Measurements from ENCODE around the gene LAMB4.
"Not testable (repeated sequence)": the region's sequence is repeated elsewhere in the genome, so short reads cannot be mapped to it uniquely, and the experiment has no call there.

Gene LAMB4

DNA sequence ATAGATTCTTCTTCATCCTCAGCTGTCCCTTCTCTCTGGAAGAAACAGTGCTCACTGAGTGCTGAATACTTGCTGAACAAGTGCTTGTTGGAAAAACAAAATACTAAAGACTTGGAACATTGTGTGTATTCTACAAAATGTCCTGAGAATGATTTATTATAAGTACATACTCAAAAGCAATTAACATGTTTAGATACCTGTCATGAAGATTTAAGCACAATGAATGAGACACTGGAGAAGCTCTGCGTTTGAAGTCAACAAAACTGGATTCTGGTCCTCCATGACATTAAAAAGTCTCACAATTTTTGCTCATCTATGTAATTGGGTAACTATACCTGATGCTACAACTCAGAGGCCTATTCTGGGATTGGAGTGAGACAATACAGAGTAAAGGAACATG, 92.4 kb downstream of the LAMB4 start:
- no peak for DNase-seq

DNA sequence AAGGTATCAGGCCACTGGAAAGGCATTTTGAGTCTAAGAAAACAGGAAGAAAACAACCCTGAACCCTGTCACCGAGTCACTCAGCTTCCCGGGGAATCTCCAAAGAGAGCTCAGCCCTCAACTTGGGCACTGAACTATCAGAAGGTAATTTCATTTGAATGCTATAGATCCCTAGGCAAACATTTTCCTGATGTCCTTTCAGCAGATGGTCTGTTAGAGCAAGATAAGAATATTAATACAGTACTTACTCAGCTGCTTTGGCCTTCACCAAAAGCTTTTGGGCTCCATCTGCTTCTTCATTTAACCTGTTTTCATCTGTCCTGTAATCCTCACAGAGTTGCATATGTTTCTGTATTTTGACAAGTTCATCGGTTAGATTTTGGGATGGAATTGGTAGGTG, 93.0 kb downstream of the LAMB4 start:
- DNase-seq: peak; percentile 99

DNA sequence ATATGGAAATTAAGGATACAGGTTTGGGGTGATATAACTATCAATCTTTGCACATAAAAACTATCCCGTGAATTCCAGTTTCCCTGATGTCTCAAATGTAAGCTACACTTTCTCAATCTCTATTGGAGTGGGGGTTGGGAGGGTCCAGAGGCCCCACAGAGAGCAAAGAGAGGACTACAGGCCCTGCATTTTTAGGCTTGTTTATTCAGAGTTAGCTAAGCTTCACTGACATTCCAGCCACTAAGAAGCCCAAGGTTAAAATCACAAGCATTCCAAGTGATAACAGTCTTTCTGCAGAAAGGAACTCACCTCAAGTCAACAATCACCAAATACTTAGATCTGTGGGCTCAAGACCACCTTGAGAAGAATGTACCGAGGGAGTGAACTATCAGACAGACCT, 95.6 kb downstream of the LAMB4 start:
- DNase-seq: no peak

- DNase-seq: no peak
Measured at GRCh38 chr7:108033776-108034497, 96.2 kb downstream of the LAMB4 start.

DNA sequence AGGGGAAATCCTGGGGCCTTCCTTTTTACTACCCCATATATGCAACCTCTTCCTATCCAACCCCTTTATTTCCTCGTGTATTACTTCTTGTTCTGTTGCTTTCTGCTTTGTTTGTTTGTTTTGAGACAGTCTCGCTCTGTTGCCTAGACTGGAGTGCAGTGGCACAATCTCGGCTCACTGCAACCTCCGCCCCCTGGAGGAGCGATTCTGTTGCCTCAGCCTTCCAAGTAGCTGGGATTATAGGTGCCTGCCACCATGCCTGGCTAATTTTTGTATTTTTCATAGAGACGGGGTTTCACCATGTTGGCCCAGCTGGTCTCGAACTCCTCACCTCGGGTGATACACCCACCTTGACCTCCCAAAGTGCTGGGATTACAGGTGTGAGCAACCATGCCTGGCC, 96.9 kb downstream of the LAMB4 start:
- not testable (repeated sequence) for DNase-seq

- DNase-seq: no peak
Measured at GRCh38 chr7:108030516-108030915, 99.6 kb downstream of the LAMB4 start.

DNA sequence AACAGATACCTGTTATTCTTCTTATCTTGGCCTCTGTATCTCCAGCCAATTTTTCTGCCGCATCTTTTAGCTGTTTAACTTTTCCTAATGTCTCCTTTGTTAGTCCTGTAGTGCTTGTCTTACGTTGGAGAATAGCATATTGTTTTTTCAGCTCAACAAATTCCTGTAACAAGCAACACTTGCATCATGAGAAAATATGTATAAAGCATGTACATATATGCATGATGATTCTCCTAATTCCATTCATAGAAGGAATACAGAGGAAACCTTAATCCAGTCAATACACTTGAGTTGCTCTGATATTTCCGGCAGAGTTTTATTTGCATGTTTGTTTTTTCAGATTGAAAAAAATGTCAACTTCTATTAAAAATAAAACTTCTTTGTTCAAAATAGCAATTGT, 101.1 kb downstream of the LAMB4 start:
- no peak for DNase-seq

DNA sequence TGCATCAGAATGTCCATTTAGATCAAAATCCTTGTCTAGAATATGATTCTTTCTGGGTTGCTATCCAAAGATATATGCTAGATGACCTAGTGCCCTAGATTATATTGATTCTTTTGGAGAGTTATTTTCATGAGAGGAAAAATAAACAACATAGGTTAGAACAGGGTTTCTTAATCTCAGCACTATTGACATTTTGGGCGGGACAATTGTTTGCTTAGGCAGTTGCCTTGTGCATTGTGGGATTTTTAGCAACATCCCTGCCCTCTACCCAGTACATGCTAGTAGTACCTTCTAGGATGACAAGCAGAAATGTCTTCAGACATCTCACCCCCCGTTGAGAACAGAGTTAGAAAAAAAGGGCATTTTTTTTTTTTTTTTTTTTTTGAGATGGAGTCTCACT, 102.0 kb downstream of the LAMB4 start:
- DNase-seq: no peak

DNA sequence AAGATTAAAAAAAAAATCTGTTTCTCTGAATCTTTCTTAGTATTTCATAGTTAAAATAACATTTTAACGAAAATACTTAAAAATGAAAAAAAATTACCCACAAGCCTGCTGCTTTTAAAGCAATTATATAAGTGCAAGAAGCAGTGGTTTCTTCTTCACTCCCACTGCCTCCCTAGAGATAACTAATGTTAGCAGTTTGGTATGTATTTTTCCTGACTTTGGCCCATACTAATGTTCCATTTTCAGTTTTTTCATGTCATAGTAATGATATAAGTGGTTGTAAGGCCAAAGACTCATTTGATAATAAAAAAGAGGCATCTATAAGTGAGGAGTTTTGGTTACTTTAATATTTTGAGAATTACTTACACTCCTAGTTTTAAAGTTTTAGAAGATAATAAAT, 102.9 kb downstream of the LAMB4 start:
- no peak for DNase-seq

GRCh38 chr7:108026647-108027046, 103.5 kb downstream of the LAMB4 start:
- DNase-seq: no peak

DNA sequence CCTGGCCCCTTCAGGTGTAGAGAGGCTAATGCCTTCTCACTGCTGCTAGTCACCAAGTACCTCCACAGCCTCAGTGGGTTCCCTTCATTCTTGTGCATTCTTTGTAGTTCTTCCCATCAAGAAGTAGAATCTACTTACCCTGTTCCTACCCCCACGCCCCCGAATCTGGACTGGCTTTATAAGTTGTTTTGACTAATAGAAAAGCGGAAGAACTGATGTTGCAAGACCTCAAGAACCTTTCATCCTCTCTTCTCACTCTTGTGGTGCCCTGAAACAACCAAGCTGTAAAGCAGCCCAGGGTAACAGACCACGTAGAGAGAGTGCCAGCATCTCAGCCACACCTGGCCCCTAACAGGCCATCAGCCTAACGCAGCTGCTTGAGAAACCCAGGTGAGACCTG, 104.0 kb downstream of the LAMB4 start:
- DNase-seq: no peak

DNA sequence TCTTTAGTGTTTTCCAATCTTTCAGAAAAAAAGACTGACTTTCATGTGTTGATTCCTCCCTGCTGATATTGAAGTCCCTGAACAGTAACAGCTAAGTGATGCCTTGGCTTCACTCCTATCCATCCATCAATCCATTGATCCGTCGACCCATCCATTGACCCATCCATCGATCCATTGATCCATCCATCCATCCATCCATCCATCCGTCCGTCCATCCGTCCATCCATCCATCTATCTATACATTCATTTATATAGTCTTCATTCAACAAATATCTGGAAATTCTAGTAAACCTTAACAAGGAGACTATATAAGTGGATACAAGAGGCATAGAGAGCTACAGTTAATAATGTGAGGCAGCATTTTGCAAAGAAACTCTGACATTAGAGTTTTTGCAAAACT, 105.6 kb downstream of the LAMB4 start:
- no peak for DNase-seq

- DNase-seq: no peak
Measured at GRCh38 chr7:108020585-108020984, 109.6 kb downstream of the LAMB4 start.

DNA sequence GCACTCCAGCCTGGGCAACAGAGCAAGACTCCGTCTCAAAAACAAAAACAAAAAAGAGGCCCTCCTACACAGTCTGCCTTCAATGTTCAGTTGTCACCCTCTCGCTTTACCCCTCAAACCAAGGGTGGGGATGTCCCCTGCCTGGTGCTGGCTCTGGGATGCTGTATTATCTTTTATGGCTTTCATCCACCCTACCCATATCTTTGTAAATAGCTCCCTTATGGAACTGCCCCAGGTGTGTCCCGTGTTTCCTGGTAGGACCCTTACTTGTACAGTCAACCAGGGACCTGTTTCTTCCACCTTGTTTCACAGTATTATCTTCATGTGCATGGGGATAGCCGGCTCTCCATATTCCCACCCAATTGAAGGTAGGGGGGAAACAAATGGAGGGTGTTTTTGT, 111.5 kb downstream of the LAMB4 start:
- DNase-seq: no peak

- no peak for DNase-seq
Measured at GRCh38 chr7:108017776-108018151, 112.4 kb downstream of the LAMB4 start.

GRCh38 chr7:108016841-108017775, 113.1 kb downstream of the LAMB4 start:
- no peak for DNase-seq

DNA sequence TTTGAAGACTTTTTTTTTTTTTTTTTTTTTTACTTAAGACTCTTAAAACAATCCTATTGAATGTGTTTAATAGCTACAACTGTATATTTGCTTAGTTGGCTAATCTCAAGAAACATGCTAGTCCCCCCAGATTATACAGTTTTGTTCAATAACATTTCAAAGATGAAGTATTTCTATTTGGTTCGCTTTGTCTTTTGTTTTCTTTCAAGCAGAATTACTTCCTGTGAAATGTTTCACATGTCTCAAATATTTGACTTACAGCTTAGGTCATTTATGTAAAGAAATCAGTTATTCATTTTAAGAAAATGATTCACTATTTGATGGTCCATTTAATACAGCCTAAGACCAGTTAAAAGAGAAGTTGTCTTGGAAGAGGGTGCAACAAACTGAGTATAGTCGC, 114.4 kb downstream of the LAMB4 start:
- no peak for DNase-seq

- no peak for DNase-seq
Measured at GRCh38 chr7:108014747-108015682, 115.1 kb downstream of the LAMB4 start.

DNA sequence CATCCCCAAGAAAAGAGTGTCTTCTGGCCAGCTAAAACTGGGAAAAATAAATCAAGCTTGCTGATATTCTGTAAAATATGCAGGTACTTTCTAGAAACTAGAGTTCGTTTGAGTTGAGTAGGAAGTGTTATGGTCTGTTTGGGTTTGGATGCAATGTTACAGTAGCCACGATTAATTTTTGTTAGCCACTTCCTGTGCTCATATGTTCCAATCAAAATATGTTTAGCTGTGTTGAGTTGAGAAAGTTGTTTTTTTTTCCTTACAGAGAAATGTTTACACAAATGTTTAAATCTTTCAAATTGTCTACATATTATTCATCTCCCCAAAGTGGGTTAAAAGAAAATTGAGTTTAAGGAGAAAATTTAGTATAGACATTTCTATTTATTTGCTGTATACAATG, 115.9 kb downstream of the LAMB4 start:
- DNase-seq: no peak

- DNase-seq: no peak
Measured at GRCh38 chr7:108012499-108013430, 117.4 kb downstream of the LAMB4 start.

DNA sequence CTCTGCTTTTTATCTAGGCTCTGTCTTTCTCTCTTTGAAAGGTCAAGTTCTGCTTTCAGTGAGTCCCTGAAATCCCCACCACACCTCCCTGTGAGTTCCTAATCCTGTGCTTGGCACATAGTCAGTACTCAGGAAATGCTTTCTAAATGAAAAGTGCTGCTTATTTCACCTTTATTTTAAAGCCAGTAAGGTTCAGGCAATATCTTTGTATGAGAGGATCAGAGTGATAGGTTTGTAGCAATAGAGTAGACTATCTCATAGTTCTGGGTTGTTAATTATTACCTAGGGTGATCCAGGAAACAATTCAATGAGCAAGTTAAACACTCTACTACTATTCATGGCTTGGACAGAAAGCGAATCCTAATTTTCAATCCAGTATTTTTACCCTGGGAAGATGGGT, 119.8 kb downstream of the LAMB4 start:
- no peak for DNase-seq

- no peak for DNase-seq
Measured at GRCh38 chr7:108009873-108010272, 120.3 kb downstream of the LAMB4 start.
